Liver (tissue), 9 donors: ENCODE data around the gene PKD1. TPM values are rescaled to one million over a fixed set of nuclear protein-coding genes. Genes with fewer than 3 reads are reported as not detected.

Source experiments
- DNase-seq: peaks from one replicate; pipeline ENCODE4 v3.0.0-alpha.2; 2017; ENCODE audit warnings: low spot score
- H3K27ac ChIP-seq, 2 donors: one replicate each; pipeline ENCODE4 v1.7.0; 2013; ENCODE audit warnings: inconsistent platforms in 2 of 2, low read length in 2 of 2, control low read depth in 1 of 2, low read depth in 1 of 2, mild to moderate bottlenecking in 1 of 2
- H3K27me3 ChIP-seq, 4 donors: one replicate each; pipeline versions ENCODE4 v1.6.1 to v1.7.0; 2013; ENCODE audit warnings: low read length in 3 of 4, inconsistent platforms in 1 of 4, mild to moderate bottlenecking in 1 of 4, moderate library complexity in 1 of 4; ENCODE audit not compliant: control insufficient read depth in 4 of 4, insufficient read depth in 4 of 4
- H3K36me3 ChIP-seq, 4 donors: one replicate each; pipeline versions ENCODE4 v1.6.1 to v1.7.0; 2013; ENCODE audit warnings: low read length in 3 of 4, mild to moderate bottlenecking in 3 of 4, low read depth in 1 of 4, moderate library complexity in 1 of 4; ENCODE audit not compliant: control insufficient read depth in 4 of 4, insufficient read depth in 3 of 4
- H3K4me1 ChIP-seq, 4 donors: one replicate each; pipeline versions ENCODE4 v1.6.1 to v1.7.0; 2013; ENCODE audit warnings: low read length in 3 of 4, mild to moderate bottlenecking in 3 of 4, moderate library complexity in 1 of 4; ENCODE audit not compliant: control insufficient read depth in 4 of 4, insufficient read depth in 4 of 4
- H3K4me3 ChIP-seq, 3 donors: one replicate each; pipeline versions ENCODE4 v1.6.1 to v1.7.0; 2013; ENCODE audit warnings: low read length in 3 of 3, control low read depth in 1 of 3, low read depth in 1 of 3, mild to moderate bottlenecking in 1 of 3
- H3K9ac ChIP-seq, 2 donors: one replicate each; pipeline ENCODE4 v1.7.0; 2013; ENCODE audit warnings: low read length in 2 of 2, mild to moderate bottlenecking in 2 of 2, moderate library complexity in 2 of 2, control low read depth in 1 of 2, low read depth in 1 of 2
- H3K9me3 ChIP-seq, 4 donors: one replicate each; pipeline versions ENCODE4 v1.6.1 to v1.7.0; 2013; ENCODE audit warnings: low read length in 3 of 4; ENCODE audit not compliant: control insufficient read depth in 4 of 4
- EGR1 ChIP-seq, 2 donors: IDR thresholded peaks; 2 replicates each; pipeline ENCODE4 v1.6.1; 2016 to 2018; ENCODE audit warnings: antibody characterized with exemption in 2 of 2, low read depth in 2 of 2
- GABPA ChIP-seq, 2 donors: IDR thresholded peaks in 1 of 2; conservative IDR thresholded peaks in 1 of 2; 2 replicates each; pipeline ENCODE4 v1.6.1; 2016; ENCODE audit warnings: antibody characterized with exemption in 2 of 2, mild to moderate bottlenecking in 1 of 2, moderate library complexity in 1 of 2
- HNF4A ChIP-seq, 2 donors: conservative IDR thresholded peaks; 2 replicates each; pipeline ENCODE4 v1.6.1; 2016; ENCODE audit warnings: antibody characterized with exemption in 2 of 2, mild to moderate bottlenecking in 2 of 2
- HNF4G ChIP-seq: IDR thresholded peaks from 2 replicates; pipeline ENCODE4 v1.6.1; 2016; ENCODE audit warnings: antibody characterized with exemption
- RXRA ChIP-seq, 2 donors: IDR thresholded peaks; 2 replicates each; pipeline ENCODE4 v1.6.1; 2017 to 2018; ENCODE audit warnings: antibody characterized with exemption in 2 of 2, mild to moderate bottlenecking in 1 of 2
- SP1 ChIP-seq: IDR thresholded peaks from 2 replicates; pipeline ENCODE4 v1.6.1; 2018; ENCODE audit warnings: antibody characterized with exemption, mild to moderate bottlenecking
- TAF1 ChIP-seq: conservative IDR thresholded peaks from 2 replicates; pipeline ENCODE4 v1.6.1; 2016; ENCODE audit warnings: antibody characterized with exemption, mild to moderate bottlenecking
- WGBS: extraction: QIAGEN DNeasy Blood & Tissue Kit; methylation state at CpG from one replicate; pipeline ENCODE4 v1.1.7; 2013; 5-methylcytosine and 5-hydroxymethylcytosine counted together
- polyA plus RNA-seq, 2 donors: library from polyadenylated mRNA; stranded (reverse) in 1 of 2; unstranded in 1 of 2; fragments of 200-250 nt in 1 of 2; fragments of >200 nt in 1 of 2; fragmentation: Nextera tagmentation in 1 of 2; extraction: Ambion mirVana in 1 of 2; gene quantifications; one replicate each; pipeline versions ENCODE4 v1.2.1 to v1.2.3, GENCODE V29; 2013 to 2015
- total RNA-seq, 2 donors: library from RNA; depleted of rRNA; stranded (reverse); fragments of >200 nt; gene quantifications; one replicate each; pipeline ENCODE4 v1.2.3, GENCODE V29; 2014
- TF ChIP-seq, protein P1 (sequence below): IDR thresholded peaks from 2 replicates; pipeline ENCODE4 v1.6.1; 2016; ENCODE audit warnings: antibody characterized with exemption
- TF ChIP-seq, protein P2 (sequence below): IDR thresholded peaks from 2 replicates; pipeline ENCODE4 v1.6.1; 2016; ENCODE audit warnings: antibody characterized with exemption
- TF ChIP-seq, protein P3 (sequence below): IDR thresholded peaks from 2 replicates; pipeline ENCODE4 v1.6.1; 2016; ENCODE audit warnings: antibody characterized with exemption, mild to moderate bottlenecking
- TF ChIP-seq, protein P4 (sequence below): IDR thresholded peaks from 2 replicates; pipeline ENCODE4 v1.6.1; 2016; ENCODE audit warnings: antibody characterized with exemption
- donor health status: healthy.
- donor health status: healthy.
- donor health status: healthy.
- donor health status: healthy.
- donor health status: healthy.

The PKD1 gene
- total and polyA plus RNA-seq, 4 donors, result 8.0 to 58.4 (median 25.6) TPM

DNA sequence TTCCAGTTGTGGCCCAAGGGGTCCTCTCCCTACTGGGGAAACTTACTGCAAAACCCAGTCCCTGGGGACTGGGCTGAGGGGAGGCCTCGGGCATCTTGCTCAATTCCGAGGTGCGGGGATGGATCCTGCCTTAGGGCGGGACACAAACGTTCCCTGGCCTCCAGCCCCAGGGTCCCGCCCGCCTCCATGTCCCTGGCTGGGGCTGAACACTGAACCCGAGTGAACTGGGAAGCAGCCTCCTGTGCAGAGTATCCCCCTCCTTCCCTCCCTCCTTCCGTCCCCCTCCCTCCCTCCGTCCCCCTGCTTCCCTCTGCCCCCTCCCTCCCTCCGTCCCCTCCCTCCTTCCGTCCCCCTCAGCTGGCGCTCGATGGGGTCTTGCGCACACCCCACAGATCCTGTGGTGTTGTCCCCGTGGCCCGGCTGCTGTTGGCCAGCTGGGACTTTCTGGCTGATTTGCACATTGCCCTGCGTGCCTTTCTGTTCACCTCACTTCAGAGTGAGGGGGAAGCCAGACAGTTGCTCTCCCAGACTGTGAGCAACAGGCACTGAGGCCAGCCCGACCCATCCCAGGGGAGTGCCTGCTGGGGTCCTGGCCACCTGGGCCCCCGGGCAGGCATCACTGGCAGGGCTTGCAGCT, 25.3 kb upstream of the PKD1 start:
- H3K9ac ChIP-seq, result no peak overlapping the region
- H3K27me3 ChIP-seq, result no peaks in the 10 kb centered on the region
- no peak overlapping the region for H3K4me3 ChIP-seq
- TF ChIP-seq HNF4A (conservative IDR thresholded peaks at IDR 0.05) (peak in 1 of 2 donors; percentile 5), RXRA (IDR thresholded peaks at IDR 0.05) (peak in 1 of 2 donors; percentile 30)
- TF ChIP-seq, protein P1, sequence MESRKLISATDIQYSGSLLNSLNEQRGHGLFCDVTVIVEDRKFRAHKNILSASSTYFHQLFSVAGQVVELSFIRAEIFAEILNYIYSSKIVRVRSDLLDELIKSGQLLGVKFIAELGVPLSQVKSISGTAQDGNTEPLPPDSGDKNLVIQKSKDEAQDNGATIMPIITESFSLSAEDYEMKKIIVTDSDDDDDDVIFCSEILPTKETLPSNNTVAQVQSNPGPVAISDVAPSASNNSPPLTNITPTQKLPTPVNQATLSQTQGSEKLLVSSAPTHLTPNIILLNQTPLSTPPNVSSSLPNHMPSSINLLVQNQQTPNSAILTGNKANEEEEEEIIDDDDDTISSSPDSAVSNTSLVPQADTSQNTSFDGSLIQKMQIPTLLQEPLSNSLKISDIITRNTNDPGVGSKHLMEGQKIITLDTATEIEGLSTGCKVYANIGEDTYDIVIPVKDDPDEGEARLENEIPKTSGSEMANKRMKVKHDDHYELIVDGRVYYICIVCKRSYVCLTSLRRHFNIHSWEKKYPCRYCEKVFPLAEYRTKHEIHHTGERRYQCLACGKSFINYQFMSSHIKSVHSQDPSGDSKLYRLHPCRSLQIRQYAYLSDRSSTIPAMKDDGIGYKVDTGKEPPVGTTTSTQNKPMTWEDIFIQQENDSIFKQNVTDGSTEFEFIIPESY, result no peak
- peaks cover 0 to 1% (median 0%) of the 10 kb centered on the region in 4 donors for H3K36me3 ChIP-seq
- no peaks in the 10 kb centered on the region for H3K9me3 ChIP-seq
- 51% methylated on average over 20 of the region's 20 CpGs for WGBS
- no peak for DNase-seq
- peak overlapping the region; percentile 40 to 59 for H3K27ac ChIP-seq
- H3K4me1 ChIP-seq, result peaks cover 37 to 75% (median 62%) of the 10 kb centered on the region in 4 donors

DNA sequence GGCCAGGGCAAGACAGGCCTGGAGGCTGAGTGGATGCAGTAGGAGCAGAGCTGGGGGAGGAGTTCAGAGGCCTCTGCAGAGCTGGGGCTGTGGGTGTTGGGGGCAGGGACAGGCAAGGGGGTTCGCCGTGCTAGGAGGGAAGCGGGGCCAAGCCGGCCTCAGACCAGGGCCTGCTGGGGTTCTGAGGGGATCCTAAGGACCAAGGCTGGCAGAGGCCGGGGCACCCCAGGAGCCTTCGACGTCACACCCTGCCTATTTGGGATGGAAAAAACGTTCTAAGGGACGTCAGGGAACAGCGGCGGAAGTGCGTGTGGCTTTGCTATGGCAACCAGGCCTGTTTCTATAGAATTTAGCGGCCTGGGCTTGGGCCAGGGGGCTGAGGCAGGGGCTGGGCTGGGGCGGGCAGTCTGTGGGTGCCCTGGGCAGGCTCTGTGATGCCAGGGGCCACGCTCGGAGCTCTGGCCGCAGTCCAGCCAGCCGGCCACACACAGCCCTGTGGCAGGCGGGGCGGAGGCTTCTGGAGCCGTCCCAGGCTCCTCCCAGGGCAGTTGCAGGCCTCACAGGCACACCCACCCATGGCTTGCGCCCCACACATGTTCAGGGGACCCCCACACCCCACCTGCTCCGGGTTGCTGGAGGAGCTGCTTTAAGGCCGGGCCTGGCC, 23.6 kb upstream of the PKD1 start:
- TF ChIP-seq SP1 (peak; percentile 12), EGR1 (IDR thresholded peaks at IDR 0.05; ENCODE audit: low read depth in 2 of 2) (no peak), TAF1 (no peak), GABPA (IDR thresholded peaks at IDR 0.05 in 1 of 2, conservative IDR thresholded peaks at IDR 0.05 in 1 of 2) (peak in 1 of 2 donors; percentile 39), RXRA (IDR thresholded peaks at IDR 0.05) (no peak), HNF4G (no peak)
- TF ChIP-seq, protein P2, sequence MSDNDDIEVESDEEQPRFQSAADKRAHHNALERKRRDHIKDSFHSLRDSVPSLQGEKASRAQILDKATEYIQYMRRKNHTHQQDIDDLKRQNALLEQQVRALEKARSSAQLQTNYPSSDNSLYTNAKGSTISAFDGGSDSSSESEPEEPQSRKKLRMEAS, result no peak
- TF ChIP-seq, protein P3, sequence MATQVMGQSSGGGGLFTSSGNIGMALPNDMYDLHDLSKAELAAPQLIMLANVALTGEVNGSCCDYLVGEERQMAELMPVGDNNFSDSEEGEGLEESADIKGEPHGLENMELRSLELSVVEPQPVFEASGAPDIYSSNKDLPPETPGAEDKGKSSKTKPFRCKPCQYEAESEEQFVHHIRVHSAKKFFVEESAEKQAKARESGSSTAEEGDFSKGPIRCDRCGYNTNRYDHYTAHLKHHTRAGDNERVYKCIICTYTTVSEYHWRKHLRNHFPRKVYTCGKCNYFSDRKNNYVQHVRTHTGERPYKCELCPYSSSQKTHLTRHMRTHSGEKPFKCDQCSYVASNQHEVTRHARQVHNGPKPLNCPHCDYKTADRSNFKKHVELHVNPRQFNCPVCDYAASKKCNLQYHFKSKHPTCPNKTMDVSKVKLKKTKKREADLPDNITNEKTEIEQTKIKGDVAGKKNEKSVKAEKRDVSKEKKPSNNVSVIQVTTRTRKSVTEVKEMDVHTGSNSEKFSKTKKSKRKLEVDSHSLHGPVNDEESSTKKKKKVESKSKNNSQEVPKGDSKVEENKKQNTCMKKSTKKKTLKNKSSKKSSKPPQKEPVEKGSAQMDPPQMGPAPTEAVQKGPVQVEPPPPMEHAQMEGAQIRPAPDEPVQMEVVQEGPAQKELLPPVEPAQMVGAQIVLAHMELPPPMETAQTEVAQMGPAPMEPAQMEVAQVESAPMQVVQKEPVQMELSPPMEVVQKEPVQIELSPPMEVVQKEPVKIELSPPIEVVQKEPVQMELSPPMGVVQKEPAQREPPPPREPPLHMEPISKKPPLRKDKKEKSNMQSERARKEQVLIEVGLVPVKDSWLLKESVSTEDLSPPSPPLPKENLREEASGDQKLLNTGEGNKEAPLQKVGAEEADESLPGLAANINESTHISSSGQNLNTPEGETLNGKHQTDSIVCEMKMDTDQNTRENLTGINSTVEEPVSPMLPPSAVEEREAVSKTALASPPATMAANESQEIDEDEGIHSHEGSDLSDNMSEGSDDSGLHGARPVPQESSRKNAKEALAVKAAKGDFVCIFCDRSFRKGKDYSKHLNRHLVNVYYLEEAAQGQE, result no peak
- TF ChIP-seq, protein P4, sequence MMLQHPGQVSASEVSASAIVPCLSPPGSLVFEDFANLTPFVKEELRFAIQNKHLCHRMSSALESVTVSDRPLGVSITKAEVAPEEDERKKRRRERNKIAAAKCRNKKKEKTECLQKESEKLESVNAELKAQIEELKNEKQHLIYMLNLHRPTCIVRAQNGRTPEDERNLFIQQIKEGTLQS, result no peak
- H3K4me3 ChIP-seq, result peak overlapping the region in 1 of 3 donors; percentile 23
- no peaks in the 10 kb centered on the region for H3K27me3 ChIP-seq
- H3K36me3 ChIP-seq, result no peaks in the 10 kb centered on the region
- H3K9me3 ChIP-seq, result no peaks in the 10 kb centered on the region
- H3K9ac ChIP-seq, result no peak overlapping the region
- DNase-seq, result no peak
- 34% methylated on average over 24 of the region's 24 CpGs for WGBS
- H3K27ac ChIP-seq, result peak overlapping the region; percentile 0 to 82
- H3K4me1 ChIP-seq, result peaks cover 35 to 74% (median 55%) of the 10 kb centered on the region in 4 donors
